ELF-1 (cell line): ENCODE data around the gene NKAIN2.
"Not testable (repeated sequence)": the region's sequence is repeated elsewhere in the genome, so short reads cannot be mapped to it uniquely, and the experiment has no call there.

ENCODE experiments used
- DNase-seq: peaks from one replicate; pipeline ENCODE4 v3.0.0-alpha.2; 2016; ENCODE audit warnings: low read depth, low spot score

NKAIN2 gene

GRCh38 chr6:124200661-124201060 lies 397.0 kb downstream of the NKAIN2 start:
- DNase-seq, result no peak

DNA sequence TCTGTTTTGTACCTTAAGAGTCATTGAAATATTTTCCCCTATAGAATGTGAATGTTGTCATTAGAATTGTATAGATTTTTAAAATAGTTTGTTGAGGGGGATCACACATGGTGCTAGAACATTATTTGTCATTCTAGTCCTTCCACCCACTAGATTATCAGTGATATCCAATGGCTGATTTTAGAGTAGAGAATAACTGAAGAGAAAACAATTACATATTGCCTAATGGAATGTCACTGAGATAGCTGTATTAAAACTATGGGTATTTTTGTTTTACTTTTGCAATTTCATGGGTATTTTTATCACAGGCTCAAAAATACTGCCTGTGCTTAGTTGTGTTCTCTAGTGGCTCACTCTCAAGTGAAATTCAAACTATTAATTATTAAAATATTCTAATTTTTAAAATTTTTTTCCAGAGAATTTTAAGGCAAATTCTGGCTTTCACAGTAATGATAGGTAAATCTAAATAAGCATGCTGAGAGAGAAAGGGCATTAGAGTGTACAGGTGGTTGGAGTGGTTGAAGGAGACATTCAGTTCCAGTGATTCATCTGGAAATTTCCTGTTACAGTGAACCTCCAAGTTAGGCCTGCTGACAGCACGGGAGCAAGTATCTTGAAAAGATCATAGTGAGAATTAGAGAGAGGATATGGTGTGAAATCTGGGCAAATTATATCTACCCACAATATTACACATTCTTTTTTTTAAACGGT lies 399.6 kb downstream of the NKAIN2 start:
- DNase-seq, result no peak

DNA sequence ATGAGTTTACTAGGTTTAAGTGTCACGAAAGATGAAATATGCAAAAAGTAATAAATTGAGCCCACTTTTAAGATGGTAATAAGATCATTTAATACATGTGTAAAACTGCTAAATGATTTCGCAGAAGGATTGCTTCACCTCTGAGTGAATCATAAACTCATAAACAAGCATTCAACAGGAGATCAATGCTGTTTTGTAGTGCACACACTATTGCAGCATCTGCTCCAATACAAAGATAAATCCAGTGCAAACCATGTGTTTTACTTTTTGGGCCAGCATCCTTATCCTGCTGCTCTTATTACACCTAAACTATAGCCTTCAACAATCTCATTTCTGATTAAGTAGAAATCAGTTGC lies 400.1 kb downstream of the NKAIN2 start:
- no peak for DNase-seq

DNA sequence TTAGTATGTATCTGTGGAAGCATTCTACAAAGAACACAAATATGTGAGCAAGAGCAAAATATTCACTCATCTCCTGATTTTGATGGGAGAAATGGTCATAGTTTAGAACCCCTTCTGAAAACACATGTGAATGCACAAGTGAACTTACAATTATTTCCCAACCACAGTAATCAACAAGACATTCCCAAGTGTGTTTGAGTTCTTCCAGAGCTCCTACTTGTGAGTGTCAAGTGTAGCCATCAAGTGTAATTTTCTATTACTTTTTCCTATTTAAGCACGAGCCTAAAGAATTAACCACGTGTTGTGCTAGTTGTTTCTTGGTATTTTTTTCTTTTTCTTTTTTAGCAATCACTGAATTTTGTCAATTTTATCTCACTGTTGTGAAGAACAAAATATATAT lies 402.3 kb downstream of the NKAIN2 start:
- DNase-seq, result no peak

GRCh38 chr6:124223611-124224345 lies 420.1 kb downstream of the NKAIN2 start:
- no peak for DNase-seq

GRCh38 chr6:124226396-124226795 lies 422.7 kb downstream of the NKAIN2 start:
- no peak for DNase-seq

GRCh38 chr6:124233221-124233620 lies 429.6 kb downstream of the NKAIN2 start:
- no peak for DNase-seq

DNA sequence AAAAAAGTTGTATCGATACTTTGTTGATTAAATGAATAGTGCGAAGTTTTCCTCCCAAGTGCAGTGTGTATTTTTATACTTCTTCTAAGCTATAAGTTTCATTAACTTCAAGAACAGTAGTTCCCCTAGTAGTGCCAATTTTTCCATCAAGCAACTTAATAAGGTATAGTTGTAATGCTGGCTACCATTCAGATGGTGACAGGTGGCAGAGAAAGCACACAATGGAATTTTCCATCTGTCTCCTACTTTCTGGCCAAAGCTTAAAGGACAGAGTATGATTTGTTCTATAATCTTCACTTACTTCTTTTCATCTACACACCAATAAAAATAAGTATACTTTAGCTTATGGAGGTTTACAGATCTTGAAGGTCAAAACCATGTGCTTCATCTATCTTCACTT lies 431.1 kb downstream of the NKAIN2 start:
- no peak for DNase-seq

DNA sequence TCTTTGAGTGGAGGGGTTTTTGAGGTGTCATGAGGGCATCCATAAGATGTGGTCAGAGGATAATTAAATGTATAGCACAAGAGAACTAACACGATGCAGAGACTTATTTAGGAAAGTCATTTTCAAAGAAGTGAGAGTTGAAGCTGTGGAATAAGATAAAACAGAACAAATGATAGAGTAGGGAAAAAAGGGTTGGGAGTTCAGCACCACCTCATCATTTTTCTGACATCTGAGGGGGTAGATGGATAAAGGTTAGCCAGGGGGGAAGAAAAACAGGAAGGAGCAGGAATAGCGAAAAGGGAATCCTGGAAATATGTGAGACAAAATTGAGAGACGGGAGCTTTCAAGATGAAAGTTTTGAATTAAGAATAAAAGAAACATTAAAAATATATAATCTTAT lies 434.2 kb downstream of the NKAIN2 start:
- no peak for DNase-seq

DNA sequence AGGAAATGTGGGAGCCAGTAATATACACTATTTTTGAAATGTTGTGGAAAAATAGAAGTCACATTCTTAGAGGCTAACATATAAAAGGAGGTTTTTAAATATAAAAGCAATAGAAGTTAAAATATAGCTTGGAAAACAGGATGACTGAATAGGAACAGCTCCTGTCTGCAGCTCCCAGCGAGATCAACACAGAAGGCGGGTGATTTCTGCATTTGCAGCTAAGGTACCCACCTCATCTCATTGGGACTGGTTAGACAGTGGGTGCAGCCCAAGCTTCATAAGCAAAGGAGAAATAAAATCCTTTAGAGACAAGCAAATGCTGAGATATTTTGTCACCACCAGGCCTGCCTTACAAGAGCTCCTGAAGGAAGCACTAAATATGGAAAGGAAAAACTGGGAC lies 434.7 kb downstream of the NKAIN2 start:
- not testable (repeated sequence) for DNase-seq

DNA sequence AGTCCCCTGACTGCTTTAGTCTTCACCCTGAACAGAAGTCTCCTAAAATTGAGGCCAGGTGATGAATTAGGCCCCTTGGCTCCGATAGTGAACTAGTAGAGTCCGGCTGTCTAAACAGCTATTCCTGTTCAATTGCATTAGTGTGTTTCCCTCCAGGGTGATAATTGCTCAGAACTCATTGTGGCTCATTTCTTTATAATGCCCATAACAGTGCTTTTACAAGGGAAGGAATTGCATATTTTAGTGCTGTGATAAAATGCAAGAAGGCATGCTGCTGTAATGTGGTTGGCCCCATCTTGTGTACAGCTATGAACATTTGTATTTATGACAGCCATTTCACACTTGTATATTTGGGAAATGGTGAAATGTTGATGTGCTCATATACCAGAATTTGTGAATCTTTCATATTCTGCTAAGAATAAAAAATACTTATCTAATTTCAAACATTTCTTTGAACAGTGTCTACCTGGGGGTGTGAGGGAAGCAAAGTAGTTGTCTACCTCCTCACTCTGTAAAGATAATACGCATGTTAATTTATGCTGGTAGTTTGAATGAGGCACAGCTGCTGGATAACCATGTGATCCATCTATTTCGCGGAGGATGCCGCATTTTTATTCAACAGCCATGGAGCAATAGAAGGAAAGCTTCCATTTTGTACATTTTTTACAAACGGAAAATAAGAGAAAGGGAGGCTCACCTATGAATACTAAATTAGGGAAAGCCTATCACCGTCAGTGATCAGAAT lies 451.4 kb downstream of the NKAIN2 start:
- no peak for DNase-seq

DNA sequence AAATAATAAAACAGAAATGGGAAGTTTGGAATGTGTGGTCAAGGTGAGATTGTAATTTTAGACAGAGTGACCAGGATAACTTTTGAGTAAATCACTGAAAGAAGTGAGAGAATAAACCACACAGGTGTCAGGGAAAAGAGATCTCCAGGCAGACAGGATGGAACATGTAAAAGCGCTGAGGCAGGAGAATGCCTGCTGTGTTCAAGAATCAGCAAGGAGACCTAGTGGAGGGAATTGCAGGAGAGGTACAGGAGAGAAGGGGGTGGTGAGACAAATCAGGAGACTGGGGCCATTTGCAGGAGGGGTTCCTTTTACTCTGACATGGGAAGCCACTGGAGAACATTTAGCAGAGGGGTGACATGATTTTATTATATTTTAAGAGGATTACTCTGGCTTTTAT lies 456.7 kb downstream of the NKAIN2 start:
- no peak for DNase-seq

GRCh38 chr6:124269733-124270132 lies 466.1 kb downstream of the NKAIN2 start:
- no peak for DNase-seq

DNA sequence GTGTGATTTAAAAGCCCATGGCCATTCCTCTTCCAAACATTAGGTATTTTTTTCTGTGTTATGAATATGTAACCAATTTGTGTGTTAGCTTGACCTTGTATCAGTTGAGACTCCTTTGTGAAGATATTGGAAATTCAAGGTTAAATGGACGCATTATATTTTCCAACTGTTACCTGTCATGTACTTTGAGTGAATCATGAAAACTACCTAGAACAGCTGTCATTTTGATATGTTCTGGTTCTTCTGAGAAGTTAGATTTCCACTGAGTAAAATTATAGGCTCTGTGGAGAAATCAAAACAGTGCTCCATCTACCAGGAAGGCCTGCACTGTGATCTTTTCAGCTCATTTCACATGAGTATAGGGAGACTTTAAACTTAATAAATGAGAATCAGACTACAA lies 470.0 kb downstream of the NKAIN2 start:
- no peak for DNase-seq

- DNase-seq, result no peak
Observed at GRCh38 chr6:124282541-124282940, 478.9 kb downstream of the NKAIN2 start.

- no peak for DNase-seq
Observed at GRCh38 chr6:124283486-124283885, 479.8 kb downstream of the NKAIN2 start.

DNA sequence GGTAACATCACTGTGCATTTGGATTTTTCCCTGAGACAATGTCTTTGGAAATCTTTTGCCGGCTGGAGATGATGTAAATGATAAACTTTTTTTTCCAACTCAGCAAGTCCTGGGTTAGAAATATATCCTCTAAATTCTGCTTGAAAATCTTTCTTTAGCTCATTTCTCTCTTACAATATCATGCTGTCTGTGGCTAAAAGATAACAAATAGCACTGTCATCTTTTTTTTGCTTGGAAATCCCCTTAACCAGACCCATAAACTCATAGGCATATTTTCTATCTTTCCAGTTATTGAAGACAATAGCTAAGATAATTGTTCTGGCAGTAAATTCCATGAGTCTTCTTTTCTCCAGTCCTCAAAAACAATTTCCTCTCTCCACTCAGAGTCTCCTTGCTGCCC lies 481.5 kb downstream of the NKAIN2 start:
- no peak for DNase-seq

- DNase-seq, result no peak
Observed at GRCh38 chr6:124294574-124295200, 491.0 kb downstream of the NKAIN2 start.

- no peak for DNase-seq
Observed at GRCh38 chr6:124297507-124297906, 493.8 kb downstream of the NKAIN2 start.

GRCh38 chr6:124298730-124299129 lies 495.1 kb downstream of the NKAIN2 start:
- DNase-seq, result no peak

DNA sequence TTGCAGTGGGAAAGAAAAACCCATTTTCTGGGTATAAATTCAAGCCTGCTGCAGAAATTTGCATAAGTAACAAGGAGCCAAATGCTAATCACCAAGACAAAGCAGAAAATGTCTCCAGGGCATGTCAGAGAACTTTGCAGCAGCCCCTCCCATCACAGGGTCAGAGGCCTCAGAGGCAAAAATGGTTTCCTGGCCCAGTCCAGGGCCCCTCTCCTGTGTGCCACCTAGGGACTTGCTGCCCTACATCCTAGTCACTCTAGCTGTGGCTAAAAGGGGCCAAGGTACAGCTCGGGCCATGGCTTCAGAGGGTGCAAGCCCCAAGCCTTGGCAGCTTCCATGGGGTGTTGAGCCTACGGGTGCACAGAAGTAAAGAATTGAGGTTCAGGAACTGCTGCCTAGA lies 497.2 kb downstream of the NKAIN2 start:
- not testable (repeated sequence) for DNase-seq

DNA sequence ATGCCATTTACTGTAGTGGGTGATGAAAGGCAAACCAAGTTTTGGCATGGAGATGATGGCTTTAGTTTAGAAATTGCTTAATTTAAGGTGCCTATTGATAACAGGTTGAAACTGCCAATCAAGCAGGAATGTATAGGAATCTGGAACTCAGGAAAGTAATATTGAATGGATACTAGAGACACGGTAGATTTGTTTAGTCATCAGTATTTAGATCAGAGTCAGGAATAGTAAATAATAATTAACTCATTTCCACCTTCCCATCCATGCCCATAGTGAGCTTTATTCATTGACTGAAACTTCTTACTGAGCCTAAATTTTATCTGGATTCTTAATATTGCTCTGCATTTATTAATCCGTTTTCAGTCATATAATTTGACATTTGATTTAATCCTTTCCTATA lies 500.3 kb downstream of the NKAIN2 start:
- DNase-seq, result no peak
